GM12878 (cell line): ENCODE measurements around the gene PRLH.

Experiments used
- ATF2 ChIP-seq: IDR thresholded peaks from 2 replicates; pipeline ENCODE4 v1.6.1; 2012; ENCODE audit warnings: low read length, inconsistent platforms
- CREB1 ChIP-seq: IDR thresholded peaks from 2 replicates; pipeline ENCODE4 v1.6.1; 2012; ENCODE audit warnings: low read depth, mild to moderate bottlenecking, inconsistent platforms
- ESRRA ChIP-seq: IDR thresholded peaks from 2 replicates; pipeline ENCODE4 v1.6.1; 2012; ENCODE audit warnings: mild to moderate bottlenecking, low read length, improper control_type of control experiment
- FOXK2 ChIP-seq: fragments of 450-650 bp; IDR thresholded peaks from 2 replicates; pipeline ENCODE4 v1.6.1; 2017; ENCODE audit warnings: mild to moderate bottlenecking, moderate library complexity
- HDAC6 ChIP-seq: fragments of 200-600 bp; sonication (generic); IDR thresholded peaks from one replicate; pipeline ENCODE4 v1.8.0; 2017; ENCODE audit warnings: antibody characterized with exemption; ENCODE audit not compliant: unreplicated experiment
- NFIC ChIP-seq: IDR thresholded peaks from 2 replicates; pipeline ENCODE4 v1.6.1; 2012; ENCODE audit warnings: low read depth, mild to moderate bottlenecking, inconsistent platforms, low read length, moderate library complexity
- NR2F1 ChIP-seq: fragments of 450-650 bp; conservative IDR thresholded peaks from 2 replicates; pipeline ENCODE4 v1.6.1; 2017; ENCODE audit warnings: mild to moderate bottlenecking
- POLR2A ChIP-seq: IDR thresholded peaks from 2 replicates; pipeline ENCODE4 v1.6.1; 2011; ENCODE audit warnings: low read depth, mild to moderate bottlenecking, low read length
- RAD21 ChIP-seq: IDR thresholded peaks from 2 replicates; pipeline ENCODE4 v1.6.1; 2011; ENCODE audit warnings: mild to moderate bottlenecking, low read depth, low read length, moderate library complexity; ENCODE audit not compliant: insufficient read depth
- TAF1 ChIP-seq: IDR thresholded peaks from 2 replicates; pipeline ENCODE4 v1.6.1; 2011; ENCODE audit warnings: mild to moderate bottlenecking, low read depth, low read length, borderline replicate concordance
- TARDBP ChIP-seq: IDR thresholded peaks from 2 replicates; pipeline ENCODE4 v1.6.1; 2016; ENCODE audit warnings: borderline replicate concordance
- ZNF274 ChIP-seq: IDR thresholded peaks from one replicate; pipeline ENCODE4 v1.8.0; 2011; ENCODE audit not compliant: insufficient read length, insufficient read depth
- ZNF384 ChIP-seq: IDR thresholded peaks from 2 replicates; pipeline ENCODE4 v1.6.1; 2012; ENCODE audit warnings: low read depth, mild to moderate bottlenecking, low read length, improper control_type of control experiment, borderline replicate concordance
- TF ChIP-seq, protein P1 (sequence below), 3 experiments: IDR thresholded peaks in 2 of 3; conservative IDR thresholded peaks in 1 of 3; 2 replicates each; pipeline ENCODE4 v1.5.1; 2011; ENCODE audit warnings: low read depth in 3 of 3, low read length in 3 of 3, mild to moderate bottlenecking in 3 of 3, control low read depth in 2 of 3, moderate library complexity in 2 of 3, inconsistent platforms in 1 of 3, mixed read lengths in 1 of 3; ENCODE audit not compliant: control insufficient read depth in 2 of 3, insufficient read depth in 1 of 3; ENCODE audit errors: extremely low read depth in 1 of 3

DNA sequence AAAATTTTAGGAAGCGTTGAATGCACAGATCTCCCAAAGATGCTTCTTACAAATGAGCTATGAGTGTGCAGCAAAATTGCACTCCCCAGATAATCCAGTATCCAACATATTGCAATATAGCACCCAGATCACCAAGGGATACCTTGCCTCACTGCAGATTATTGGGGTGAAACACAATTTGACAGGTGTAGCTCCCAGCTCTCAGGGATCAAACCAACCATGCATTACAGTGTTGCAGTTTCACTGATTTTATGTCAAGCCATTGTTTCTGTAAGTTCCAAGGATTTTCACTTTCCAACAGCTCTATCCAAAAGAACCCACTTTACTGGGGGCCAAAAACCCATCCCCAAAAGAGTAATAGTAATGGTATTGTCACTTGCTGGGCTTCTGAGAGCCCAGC lies 10.8 kb upstream of the PRLH start:
- TF ChIP-seq FOXK2: no peak
- no peak for TF ChIP-seq POLR2A
- no peak for TF ChIP-seq RAD21
- no peak for TF ChIP-seq CREB1
- no peak for TF ChIP-seq HDAC6
- no peak for TF ChIP-seq ZNF384
- no peak for TF ChIP-seq NR2F1
- no peak for TF ChIP-seq ATF2
- TF ChIP-seq ESRRA: no peak
- TF ChIP-seq, protein P1, sequence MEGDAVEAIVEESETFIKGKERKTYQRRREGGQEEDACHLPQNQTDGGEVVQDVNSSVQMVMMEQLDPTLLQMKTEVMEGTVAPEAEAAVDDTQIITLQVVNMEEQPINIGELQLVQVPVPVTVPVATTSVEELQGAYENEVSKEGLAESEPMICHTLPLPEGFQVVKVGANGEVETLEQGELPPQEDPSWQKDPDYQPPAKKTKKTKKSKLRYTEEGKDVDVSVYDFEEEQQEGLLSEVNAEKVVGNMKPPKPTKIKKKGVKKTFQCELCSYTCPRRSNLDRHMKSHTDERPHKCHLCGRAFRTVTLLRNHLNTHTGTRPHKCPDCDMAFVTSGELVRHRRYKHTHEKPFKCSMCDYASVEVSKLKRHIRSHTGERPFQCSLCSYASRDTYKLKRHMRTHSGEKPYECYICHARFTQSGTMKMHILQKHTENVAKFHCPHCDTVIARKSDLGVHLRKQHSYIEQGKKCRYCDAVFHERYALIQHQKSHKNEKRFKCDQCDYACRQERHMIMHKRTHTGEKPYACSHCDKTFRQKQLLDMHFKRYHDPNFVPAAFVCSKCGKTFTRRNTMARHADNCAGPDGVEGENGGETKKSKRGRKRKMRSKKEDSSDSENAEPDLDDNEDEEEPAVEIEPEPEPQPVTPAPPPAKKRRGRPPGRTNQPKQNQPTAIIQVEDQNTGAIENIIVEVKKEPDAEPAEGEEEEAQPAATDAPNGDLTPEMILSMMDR (IDR thresholded peaks at IDR 0.05 in 2 of 3, conservative IDR thresholded peaks at IDR 0.05 in 1 of 3; ENCODE audit: control insufficient read depth in 2 of 3, extremely low read depth in 1 of 3, insufficient read depth in 1 of 3, low read depth in 3 of 3, low read length in 3 of 3): no peak
- no peak for TF ChIP-seq TARDBP
- TF ChIP-seq ZNF274: no peak
- no peak for TF ChIP-seq NFIC
- TF ChIP-seq TAF1: no peak
